ENCODE measurements around the gene PLEKHH2. TPM values are rescaled to one million over a fixed set of nuclear protein-coding genes. Genes with fewer than 3 reads are reported as not detected.

PLEKHH2 gene
- polyA plus RNA-seq, 1 of the 3 experiments (the other 2 are of a cell fraction): 1.9 TPM

GRCh38 chr2:43636621-43637020 lies 439 bp upstream of the PLEKHH2 start:
- no peaks in the 10 kb centered on the region for H3K79me2 ChIP-seq (ENCODE audit: insufficient read depth)
- CTCF ChIA-PET: interaction anchor here (0.6 to 4.3 kb wide), 7 partner anchors 11 to 116 kb away, joined by 3 to 33 read pairs (median 3); no protein-coding TSS in a partner anchor
- no peaks in the 10 kb centered on the region for H3K9me3 ChIP-seq
- H3K9me2 ChIP-seq: no peaks in the 10 kb centered on the region
- peak overlapping the region; percentile 76 to 79 for H3K4me3 ChIP-seq (ENCODE audit: low read depth in 2 of 2, low read length in 1 of 2)
- H3K27ac ChIP-seq (ENCODE audit: low read depth in 2 of 2, low read length in 1 of 2): no peak overlapping the region
- no peaks in the 10 kb centered on the region for H3K36me3 ChIP-seq (replicated peaks in 1 of 2; ENCODE audit: control insufficient read depth in 1 of 2, insufficient read depth in 2 of 2, low read length in 1 of 2)
- peak overlapping the region; percentile 89 for H3K4me2 ChIP-seq
- H3F3A ChIP-seq (replicated peaks; ENCODE audit: insufficient read depth): peaks cover 5% of the 10 kb centered on the region
- 54% methylated on average over 10 of the region's 10 CpGs for WGBS (ENCODE audit: low lambda C conversion rate)
- no peaks in the 10 kb centered on the region for H3K27me3 ChIP-seq (ENCODE audit: insufficient read depth)
- TF ChIP-seq ZBTB33 (IDR thresholded peaks at IDR 0.05; ENCODE audit: borderline replicate concordance, low read depth) (no peak), GATA2 (CRISPR knock-in tag; IDR thresholded peaks at IDR 0.05) (no peak), RCOR1 (IDR thresholded peaks at IDR 0.05; ENCODE audit: low read length) (no peak), GABPA (IDR thresholded peaks at IDR 0.05; ENCODE audit: low read depth) (no peak), CHD2 (IDR thresholded peaks at IDR 0.05; ENCODE audit: low read length, partially characterized antibody) (no peak), SIN3A (IDR thresholded peaks at IDR 0.05; ENCODE audit: borderline replicate concordance, low read depth, low read length) (no peak), REST (IDR thresholded peaks at IDR 0.05; ENCODE audit: low read depth, low read length) (no peak), NRF1 (IDR thresholded peaks at IDR 0.05; ENCODE audit: low read depth, low read length) (no peak), YY1 (IDR thresholded peaks at IDR 0.05; ENCODE audit: low read depth) (no peak), TAF1 (IDR thresholded peaks at IDR 0.05; ENCODE audit: borderline replicate concordance, low read depth, low read length) (no peak), SMC3 (IDR thresholded peaks at IDR 0.05; ENCODE audit: low read depth, low read length) (no peak), EZH2phosphoT487 (IDR thresholded peaks at IDR 0.05; ENCODE audit: borderline replicate concordance, low read depth) (no peak), EP300 (IDR thresholded peaks at IDR 0.05; ENCODE audit: borderline replicate concordance in 1 of 2, low read depth in 1 of 2, low read length in 1 of 2) (no peak), FOSL2 (IDR thresholded peaks at IDR 0.05; ENCODE audit: borderline replicate concordance, low read depth) (no peak), USF1 (IDR thresholded peaks at IDR 0.05; ENCODE audit: borderline replicate concordance, low read depth) (no peak), TCF12 (IDR thresholded peaks at IDR 0.05) (no peak), FOXJ3 (CRISPR knock-in tag; IDR thresholded peaks at IDR 0.05) (no peak), IRF3 (IDR thresholded peaks at IDR 0.05; ENCODE audit: low read depth, low read length) (no peak), JUND (IDR thresholded peaks at IDR 0.05) (no peak)
- H3K4me1 ChIP-seq (ENCODE audit: control insufficient read depth in 1 of 2, insufficient read depth in 2 of 2, low read depth in 1 of 2, low read length in 1 of 2): peaks cover 0 to 9% of the 10 kb centered on the region in 2 experiments; a peak in 1 of 4 replicates
- H3K9ac ChIP-seq: no peak overlapping the region
- DNase-seq: no peak
- no peaks in the 10 kb centered on the region for H4K20me1 ChIP-seq (ENCODE audit: insufficient read depth)
- H2AFZ ChIP-seq (ENCODE audit: low read depth): peak overlapping the region; percentile 96; the same call in 1 of the 2 replicates
- POLR2A ChIA-PET: interaction anchor here (0.9 to 1.1 kb wide), 2 partner anchors 41 to 138 kb away, joined by 3 read pairs; partner anchors contain the start of genes DYNC2LI1 and THADA
